ENCODE results near the gene IRGQ.
"Not testable (repeated sequence)": the region's sequence is repeated elsewhere in the genome, so short reads cannot be mapped to it uniquely, and the experiment has no call there.

IRGQ gene

GRCh38 chr19:43638995-43639518 lies 43.1 kb upstream of the IRGQ start:
- Histone ChIP-seq H3K4me2 (ENCODE audit: low read length) (peak overlapping the region; percentile 45; the same call in 1 of the 2 replicates), H3K27ac (ENCODE audit: low read depth, low read length) (no peak overlapping the region)

GRCh38 chr19:43638214-43638994 lies 42.5 kb upstream of the IRGQ start:
- no peak for TF ChIP-seq EZH2phosphoT487 (IDR thresholded peaks at IDR 0.05; ENCODE audit: borderline replicate concordance, low read length)
- TF ChIP-seq, protein P1, sequence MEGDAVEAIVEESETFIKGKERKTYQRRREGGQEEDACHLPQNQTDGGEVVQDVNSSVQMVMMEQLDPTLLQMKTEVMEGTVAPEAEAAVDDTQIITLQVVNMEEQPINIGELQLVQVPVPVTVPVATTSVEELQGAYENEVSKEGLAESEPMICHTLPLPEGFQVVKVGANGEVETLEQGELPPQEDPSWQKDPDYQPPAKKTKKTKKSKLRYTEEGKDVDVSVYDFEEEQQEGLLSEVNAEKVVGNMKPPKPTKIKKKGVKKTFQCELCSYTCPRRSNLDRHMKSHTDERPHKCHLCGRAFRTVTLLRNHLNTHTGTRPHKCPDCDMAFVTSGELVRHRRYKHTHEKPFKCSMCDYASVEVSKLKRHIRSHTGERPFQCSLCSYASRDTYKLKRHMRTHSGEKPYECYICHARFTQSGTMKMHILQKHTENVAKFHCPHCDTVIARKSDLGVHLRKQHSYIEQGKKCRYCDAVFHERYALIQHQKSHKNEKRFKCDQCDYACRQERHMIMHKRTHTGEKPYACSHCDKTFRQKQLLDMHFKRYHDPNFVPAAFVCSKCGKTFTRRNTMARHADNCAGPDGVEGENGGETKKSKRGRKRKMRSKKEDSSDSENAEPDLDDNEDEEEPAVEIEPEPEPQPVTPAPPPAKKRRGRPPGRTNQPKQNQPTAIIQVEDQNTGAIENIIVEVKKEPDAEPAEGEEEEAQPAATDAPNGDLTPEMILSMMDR (IDR thresholded peaks at IDR 0.05; ENCODE audit: low read depth, low read length, poor library complexity, severe bottlenecking): no peak
- Histone ChIP-seq H3K9me2 (replicated peaks; ENCODE audit: control insufficient read depth, low read length) (no peaks in the 10 kb centered on the region), H4K20me1 (ENCODE audit: control insufficient read depth, insufficient read depth, low read depth, low read length) (peaks cover 6% of the 10 kb centered on the region; the same call in 1 of the 2 replicates), H3F3A (ENCODE audit: control insufficient read depth, insufficient read depth) (no peaks in the 10 kb centered on the region), H3K4me3 (ENCODE audit: low read length) (peak overlapping the region; percentile 35; the same call in 1 of the 2 replicates), H3K4me1 (ENCODE audit: control insufficient read depth, low read length) (peaks cover 25% of the 10 kb centered on the region), H3K36me3 (ENCODE audit: control insufficient read depth, low read length) (no peaks in the 10 kb centered on the region), H3K27me3 (ENCODE audit: control insufficient read depth, low read length) (peaks cover 53% of the 10 kb centered on the region), H3K4me2 (ENCODE audit: low read length) (no peak overlapping the region), H3K27ac (ENCODE audit: low read depth, low read length) (no peak overlapping the region), H3K9me3 (ENCODE audit: control insufficient read depth, insufficient read depth, low read length) (no peaks in the 10 kb centered on the region), H3K79me2 (ENCODE audit: control insufficient read depth, low read length) (no peaks in the 10 kb centered on the region)

More at GRCh38 chr19:43638995-43639518, 43.1 kb upstream of the IRGQ start:
- H3K36me3 ChIP-seq (ENCODE audit: control insufficient read depth, low read length): no peaks in the 10 kb centered on the region
- no peaks in the 10 kb centered on the region for H3K9me3 ChIP-seq (ENCODE audit: control insufficient read depth, insufficient read depth, low read length)
- no peaks in the 10 kb centered on the region for H3K9me2 ChIP-seq (replicated peaks; ENCODE audit: control insufficient read depth, low read length)
- no peak for TF ChIP-seq EZH2phosphoT487 (IDR thresholded peaks at IDR 0.05; ENCODE audit: borderline replicate concordance, low read length)
- TF ChIP-seq, protein P1 (IDR thresholded peaks at IDR 0.05; ENCODE audit: low read depth, low read length, poor library complexity, severe bottlenecking): no peak
- peak overlapping the region; percentile 35; the same call in 1 of the 2 replicates for H3K4me3 ChIP-seq (ENCODE audit: low read length)
- peaks cover 25% of the 10 kb centered on the region for H3K4me1 ChIP-seq (ENCODE audit: control insufficient read depth, low read length)
- H3K79me2 ChIP-seq (ENCODE audit: control insufficient read depth, low read length): no peaks in the 10 kb centered on the region
- H3F3A ChIP-seq (ENCODE audit: control insufficient read depth, insufficient read depth): no peaks in the 10 kb centered on the region
- peaks cover 50% of the 10 kb centered on the region for H3K27me3 ChIP-seq (ENCODE audit: control insufficient read depth, low read length)
- H4K20me1 ChIP-seq (ENCODE audit: control insufficient read depth, insufficient read depth, low read depth, low read length): peaks cover 6% of the 10 kb centered on the region; the same call in 1 of the 2 replicates

GRCh38 chr19:43636121-43636683 lies 40.3 kb upstream of the IRGQ start:
- H3K27ac ChIP-seq (ENCODE audit: low read depth, low read length): no peak overlapping the region
- H3K9me3 ChIP-seq (ENCODE audit: control insufficient read depth, insufficient read depth, low read length): no peaks in the 10 kb centered on the region
- H3K79me2 ChIP-seq (ENCODE audit: control insufficient read depth, low read length): no peaks in the 10 kb centered on the region
- peaks cover 25% of the 10 kb centered on the region for H3K4me1 ChIP-seq (ENCODE audit: control insufficient read depth, low read length)
- H3K9me2 ChIP-seq (replicated peaks; ENCODE audit: control insufficient read depth, low read length): no peaks in the 10 kb centered on the region
- peaks cover 6% of the 10 kb centered on the region; the same call in 1 of the 2 replicates for H4K20me1 ChIP-seq (ENCODE audit: control insufficient read depth, insufficient read depth, low read depth, low read length)
- peaks cover 43% of the 10 kb centered on the region for H3K27me3 ChIP-seq (ENCODE audit: control insufficient read depth, low read length)
- no peak overlapping the region for H3K4me3 ChIP-seq (ENCODE audit: low read length)
- TF ChIP-seq, protein P1 (IDR thresholded peaks at IDR 0.05; ENCODE audit: low read depth, low read length, poor library complexity, severe bottlenecking): no peak
- no peak for TF ChIP-seq EZH2phosphoT487 (IDR thresholded peaks at IDR 0.05; ENCODE audit: borderline replicate concordance, low read length)
- H3K36me3 ChIP-seq (ENCODE audit: control insufficient read depth, low read length): no peaks in the 10 kb centered on the region
- H3K4me2 ChIP-seq (ENCODE audit: low read length): no peak overlapping the region
- no peaks in the 10 kb centered on the region for H3F3A ChIP-seq (ENCODE audit: control insufficient read depth, insufficient read depth)

GRCh38 chr19:43635561-43635940 lies 39.6 kb upstream of the IRGQ start:
- not testable (repeated sequence) for H3F3A ChIP-seq (ENCODE audit: control insufficient read depth, insufficient read depth); H4K20me1 ChIP-seq (ENCODE audit: control insufficient read depth, insufficient read depth, low read depth, low read length); H3K27ac ChIP-seq (ENCODE audit: low read depth, low read length); H3K79me2 ChIP-seq (ENCODE audit: control insufficient read depth, low read length); H3K9me2 ChIP-seq (replicated peaks; ENCODE audit: control insufficient read depth, low read length); H3K36me3 ChIP-seq (ENCODE audit: control insufficient read depth, low read length); H3K9me3 ChIP-seq (ENCODE audit: control insufficient read depth, insufficient read depth, low read length)
- peaks cover 25% of the 10 kb centered on the region for H3K4me1 ChIP-seq (ENCODE audit: control insufficient read depth, low read length)
- peaks cover 39% of the 10 kb centered on the region for H3K27me3 ChIP-seq (ENCODE audit: control insufficient read depth, low read length)
- peak overlapping the region; percentile 54 for H3K4me2 ChIP-seq (ENCODE audit: low read length)
- H3K4me3 ChIP-seq (ENCODE audit: low read length): peak overlapping the region; percentile 43; the same call in 1 of the 2 replicates

All from DOHH2 (cell line).